Skeletal muscle tissue (tissue), 4 donors: ENCODE results near the gene AUTS2. TPM values are rescaled to one million over a fixed set of nuclear protein-coding genes. Genes with fewer than 3 reads are reported as not detected.

Experiments used
- H3K27ac ChIP-seq: one replicate; pipeline ENCODE4 v1.7.0; 2013; ENCODE audit warnings: mild to moderate bottlenecking, low read depth, low read length, inconsistent platforms
- H3K27me3 ChIP-seq, 3 donors: one replicate each; pipeline ENCODE4 v1.7.0; 2013; ENCODE audit warnings: low read length in 3 of 3; ENCODE audit not compliant: control insufficient read depth in 3 of 3, insufficient read depth in 3 of 3
- H3K36me3 ChIP-seq, 3 donors: one replicate each; pipeline ENCODE4 v1.7.0; 2013; ENCODE audit warnings: low read length in 3 of 3; ENCODE audit not compliant: control insufficient read depth in 3 of 3, insufficient read depth in 3 of 3
- H3K4me1 ChIP-seq, 3 donors: one replicate each; pipeline ENCODE4 v1.7.0; 2013; ENCODE audit warnings: low read length in 3 of 3, mild to moderate bottlenecking in 3 of 3; ENCODE audit not compliant: control insufficient read depth in 3 of 3, insufficient read depth in 3 of 3
- H3K4me3 ChIP-seq, 3 donors: one replicate each; pipeline ENCODE4 v1.7.0; 2013; ENCODE audit warnings: low read length in 3 of 3
- H3K9ac ChIP-seq, 3 donors: one replicate each; pipeline ENCODE4 v1.7.0; 2013; ENCODE audit warnings: low read length in 3 of 3, mild to moderate bottlenecking in 3 of 3, moderate library complexity in 2 of 3, low read depth in 1 of 3
- H3K9me3 ChIP-seq, 3 donors: one replicate each; pipeline ENCODE4 v1.7.0; 2013; ENCODE audit warnings: low read length in 3 of 3; ENCODE audit not compliant: control insufficient read depth in 3 of 3
- total RNA-seq: library from RNA; depleted of rRNA; stranded (reverse); fragments of >200 nt; gene quantifications from one replicate; pipeline ENCODE4 v1.2.3, GENCODE V29; 2014
- donor health status: Osteomylitis.

The AUTS2 gene
- total RNA-seq, 1 donor from 2014 or later = 43.3 TPM

GRCh38 chr7:69746383-69746782 is 148.1 kb downstream of the AUTS2 start:
- Histone ChIP-seq H3K27me3 (no peaks in the 10 kb centered on the region), H3K4me3 (no peak overlapping the region), H3K9me3 (no peaks in the 10 kb centered on the region), H3K4me1 (no peaks in the 10 kb centered on the region), H3K36me3 (no peaks in the 10 kb centered on the region), H3K27ac (no peak overlapping the region), H3K9ac (no peak overlapping the region)

DNA sequence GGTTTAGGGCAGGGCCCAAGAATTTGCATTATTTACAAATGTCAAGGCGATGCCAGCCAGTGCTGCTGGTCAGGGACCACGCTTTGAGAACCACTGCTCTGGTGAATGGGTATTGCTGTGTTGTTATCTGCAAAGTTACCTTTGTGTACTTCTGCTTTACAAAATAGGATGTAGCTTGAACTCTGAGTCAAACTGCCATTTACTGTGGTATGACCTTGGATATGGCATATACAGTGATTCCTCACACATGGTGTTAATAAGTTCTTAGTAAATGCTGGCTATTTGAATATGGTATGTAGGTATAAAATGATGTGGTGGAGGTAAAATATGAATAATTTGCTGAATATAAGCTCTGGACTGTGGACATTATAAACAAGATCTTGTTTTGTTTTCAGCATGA is 148.9 kb downstream of the AUTS2 start:
- Histone ChIP-seq H3K9ac (no peak overlapping the region), H3K4me1 (peaks cover 0 to 2% (median 0%) of the 10 kb centered on the region in 3 donors), H3K4me3 (no peak overlapping the region), H3K36me3 (no peaks in the 10 kb centered on the region), H3K27ac (no peak overlapping the region), H3K9me3 (no peaks in the 10 kb centered on the region), H3K27me3 (no peaks in the 10 kb centered on the region)

GRCh38 chr7:69748530-69748929 is 150.3 kb downstream of the AUTS2 start:
- no peak overlapping the region for H3K9ac ChIP-seq
- H3K27ac ChIP-seq = no peak overlapping the region
- no peaks in the 10 kb centered on the region for H3K9me3 ChIP-seq
- peaks cover 0 to 2% (median 0%) of the 10 kb centered on the region in 3 donors for H3K4me1 ChIP-seq
- H3K36me3 ChIP-seq = no peaks in the 10 kb centered on the region
- H3K4me3 ChIP-seq = no peak overlapping the region
- H3K27me3 ChIP-seq = no peaks in the 10 kb centered on the region

DNA sequence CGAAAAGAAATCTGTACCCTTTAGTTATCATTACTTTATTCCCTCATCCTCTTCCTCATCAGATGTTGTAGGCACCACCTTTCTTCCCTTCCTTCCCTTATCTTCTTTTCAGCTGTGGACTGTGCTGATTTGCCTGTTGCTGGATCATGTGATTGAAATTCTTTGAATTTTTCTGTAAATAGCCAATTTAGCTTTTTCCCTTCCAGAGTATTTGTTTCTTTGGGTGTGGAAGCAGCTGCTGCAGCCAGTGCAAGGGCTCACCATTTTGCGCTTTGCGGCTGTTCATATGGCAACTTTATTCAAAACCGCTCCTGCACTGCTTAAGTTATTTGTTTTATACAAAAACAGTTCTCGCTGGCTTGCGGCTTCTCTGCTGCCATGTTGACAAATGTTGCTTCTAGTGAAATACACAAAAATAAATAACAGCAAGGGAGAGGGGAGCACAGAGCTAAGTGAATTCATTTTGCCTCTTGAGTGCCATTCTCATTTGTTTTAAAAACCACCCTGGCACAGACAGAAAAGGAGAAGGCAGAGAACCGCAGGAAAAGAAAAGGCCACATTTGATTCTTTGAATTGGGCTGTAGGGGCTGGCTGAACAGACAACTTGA is 151.2 kb downstream of the AUTS2 start:
- no peak overlapping the region for H3K9ac ChIP-seq
- H3K27me3 ChIP-seq = no peaks in the 10 kb centered on the region
- peaks cover 0 to 2% (median 0%) of the 10 kb centered on the region in 3 donors for H3K4me1 ChIP-seq
- H3K36me3 ChIP-seq = no peaks in the 10 kb centered on the region
- H3K4me3 ChIP-seq = no peak overlapping the region
- H3K27ac ChIP-seq = no peak overlapping the region
- H3K9me3 ChIP-seq = no peaks in the 10 kb centered on the region

DNA sequence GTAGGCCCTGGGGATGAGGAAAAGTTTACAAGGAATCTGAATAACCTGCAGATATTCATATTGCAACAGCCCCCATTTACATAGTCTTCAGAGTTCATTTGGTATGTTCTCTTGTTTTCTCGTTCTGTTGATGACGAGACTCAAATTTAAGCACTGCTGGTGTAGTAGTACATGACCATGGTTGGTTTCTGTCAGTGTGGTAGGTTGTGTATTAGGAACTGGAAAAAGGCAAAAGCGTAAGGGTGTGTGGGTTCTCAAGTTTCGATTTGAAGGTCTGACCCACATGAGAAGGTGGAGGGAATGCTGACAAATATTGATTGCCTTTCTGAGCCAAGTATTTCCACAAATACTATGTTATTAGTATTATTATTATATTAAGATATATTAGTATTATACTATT is 151.7 kb downstream of the AUTS2 start:
- H3K36me3 ChIP-seq = no peaks in the 10 kb centered on the region
- no peak overlapping the region for H3K27ac ChIP-seq
- no peaks in the 10 kb centered on the region for H3K9me3 ChIP-seq
- H3K9ac ChIP-seq = no peak overlapping the region
- no peaks in the 10 kb centered on the region for H3K27me3 ChIP-seq
- peaks cover 0 to 2% (median 0%) of the 10 kb centered on the region in 3 donors for H3K4me1 ChIP-seq
- no peak overlapping the region for H3K4me3 ChIP-seq

DNA sequence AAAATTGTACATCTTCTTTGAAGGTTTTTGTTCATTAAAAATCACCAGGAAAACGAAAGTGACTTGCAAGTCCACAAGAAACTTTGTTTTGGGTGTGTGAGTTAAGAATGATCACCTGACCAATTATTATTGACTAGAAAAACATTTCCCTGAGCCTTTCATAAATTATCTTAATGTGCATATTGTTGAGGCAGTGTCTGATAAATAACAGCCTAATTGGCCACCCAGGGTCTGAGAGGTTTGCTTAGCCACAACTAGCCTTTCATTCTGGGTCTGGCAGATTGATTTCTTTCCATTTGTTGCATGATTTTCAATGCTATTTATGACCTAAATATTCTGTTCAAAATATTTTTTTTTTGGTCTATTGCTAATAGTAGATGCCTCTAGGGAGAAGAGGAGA is 152.8 kb downstream of the AUTS2 start:
- no peaks in the 10 kb centered on the region for H3K9me3 ChIP-seq
- no peak overlapping the region for H3K4me3 ChIP-seq
- H3K4me1 ChIP-seq = peaks cover 0 to 2% (median 0%) of the 10 kb centered on the region in 3 donors
- H3K9ac ChIP-seq = no peak overlapping the region
- H3K36me3 ChIP-seq = no peaks in the 10 kb centered on the region
- no peak overlapping the region for H3K27ac ChIP-seq
- no peaks in the 10 kb centered on the region for H3K27me3 ChIP-seq

DNA sequence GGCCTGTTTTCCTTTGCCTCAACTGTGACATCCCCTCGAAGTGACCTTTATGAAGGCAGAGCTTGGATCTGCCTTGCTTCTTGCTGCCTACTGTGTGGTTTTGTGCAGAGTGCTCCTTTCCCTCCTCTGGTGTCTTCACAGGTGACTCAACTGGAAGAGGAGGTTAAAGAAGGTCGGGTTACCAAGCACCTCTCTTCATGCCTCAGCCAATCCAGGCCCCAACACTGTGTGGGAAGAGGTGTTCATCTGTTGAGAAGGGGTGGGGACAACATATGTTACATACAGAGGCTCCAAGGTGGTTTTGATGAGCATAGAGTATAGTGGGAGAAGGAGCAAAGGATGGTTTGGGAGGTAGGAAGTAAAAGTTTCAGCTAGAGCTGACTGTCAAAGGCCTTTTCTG is 155.7 kb downstream of the AUTS2 start:
- no peaks in the 10 kb centered on the region for H3K27me3 ChIP-seq
- H3K4me3 ChIP-seq = no peak overlapping the region
- no peaks in the 10 kb centered on the region for H3K9me3 ChIP-seq
- no peaks in the 10 kb centered on the region for H3K36me3 ChIP-seq
- peaks cover 0 to 2% (median 0%) of the 10 kb centered on the region in 3 donors for H3K4me1 ChIP-seq
- no peak overlapping the region for H3K27ac ChIP-seq
- H3K9ac ChIP-seq = no peak overlapping the region

DNA sequence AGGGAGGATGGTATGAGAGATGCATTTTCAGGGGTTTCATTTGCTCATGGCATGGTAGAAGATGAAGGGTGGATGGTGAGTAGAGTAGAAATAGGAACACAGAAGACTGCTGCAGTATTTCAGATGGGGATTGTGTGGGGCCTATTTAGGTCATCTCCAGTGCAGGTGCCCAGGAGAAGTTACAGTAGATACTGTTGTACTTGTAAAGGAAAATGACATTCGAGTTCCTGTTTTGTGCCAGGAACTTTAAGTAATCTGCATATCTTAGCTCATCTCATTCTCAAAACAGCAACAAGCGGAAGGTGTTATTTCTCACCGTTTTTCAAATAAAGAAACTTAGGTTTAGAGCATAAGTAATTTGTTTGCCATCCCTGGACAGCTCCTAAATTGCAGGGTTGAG is 156.2 kb downstream of the AUTS2 start:
- Histone ChIP-seq H3K9ac (no peak overlapping the region), H3K36me3 (no peaks in the 10 kb centered on the region), H3K9me3 (no peaks in the 10 kb centered on the region), H3K4me3 (no peak overlapping the region), H3K4me1 (peaks cover 0 to 2% (median 0%) of the 10 kb centered on the region in 3 donors), H3K27ac (no peak overlapping the region), H3K27me3 (no peaks in the 10 kb centered on the region)

DNA sequence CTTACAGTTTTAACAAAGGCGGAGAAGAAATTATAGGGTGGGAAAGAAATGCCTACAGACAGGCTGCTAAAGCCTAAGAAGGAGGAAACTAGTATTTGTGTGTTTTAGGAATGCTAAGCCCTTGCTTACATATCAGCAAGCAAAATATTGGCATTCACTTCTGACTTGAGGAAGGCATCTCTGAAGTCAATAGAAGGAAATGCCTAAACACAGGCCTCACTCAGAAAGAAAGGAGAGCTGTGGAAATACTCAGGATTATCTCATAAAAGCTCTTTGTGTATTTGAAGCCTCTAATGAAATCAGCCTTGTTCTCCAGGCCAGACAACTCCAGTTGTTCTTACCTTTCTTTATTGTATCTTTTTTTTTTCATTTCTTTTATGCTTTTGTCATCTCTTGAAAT is 158.0 kb downstream of the AUTS2 start:
- Histone ChIP-seq H3K9me3 (no peaks in the 10 kb centered on the region), H3K4me1 (peaks cover 0 to 2% (median 0%) of the 10 kb centered on the region in 3 donors), H3K27ac (no peak overlapping the region), H3K27me3 (no peaks in the 10 kb centered on the region), H3K36me3 (no peaks in the 10 kb centered on the region), H3K9ac (no peak overlapping the region), H3K4me3 (no peak overlapping the region)

DNA sequence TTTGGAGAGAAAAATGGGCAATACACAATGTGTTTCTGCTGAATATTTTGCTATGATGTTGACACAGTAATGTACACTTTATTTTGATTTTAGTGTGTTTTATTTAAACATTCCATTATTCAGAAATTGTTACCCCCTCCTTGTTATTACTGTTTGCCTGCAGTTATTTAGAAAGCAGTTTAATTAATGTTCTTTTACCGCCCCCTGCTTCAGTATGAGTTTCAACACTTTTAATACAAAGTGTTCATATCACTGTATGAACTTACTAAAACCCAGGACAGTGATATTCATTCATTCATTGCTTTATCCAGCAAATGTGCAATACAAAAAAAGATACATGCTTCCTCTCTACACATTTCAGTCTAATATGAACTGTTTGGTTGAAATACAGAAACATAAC is 159.3 kb downstream of the AUTS2 start:
- Histone ChIP-seq H3K4me1 (no peaks in the 10 kb centered on the region), H3K36me3 (no peaks in the 10 kb centered on the region), H3K27ac (no peak overlapping the region), H3K9me3 (no peaks in the 10 kb centered on the region), H3K9ac (no peak overlapping the region), H3K27me3 (no peaks in the 10 kb centered on the region), H3K4me3 (no peak overlapping the region)
